CD14-positive monocyte (primary cell): ENCODE results near the gene CNDP2. TPM values are rescaled to one million over a fixed set of nuclear protein-coding genes. Genes with fewer than 3 reads are reported as not detected.

ENCODE experiments used
- DNase-seq, 3 donors: peaks; one replicate each; pipeline ENCODE4 v3.0.0-alpha.2; 2011 to 2022
- H2AFZ ChIP-seq: 2 replicates; pipeline ENCODE4 v1.6.0; 2012; ENCODE audit warnings: mild to moderate bottlenecking, low read depth, low read length, inconsistent platforms; ENCODE audit not compliant: insufficient read depth, poor library complexity, severe bottlenecking
- H3K27ac ChIP-seq, 2 donors: 1 replicate in 1 of 2; 2 replicates in 1 of 2; pipeline ENCODE4 v1.5.1; 2012 to 2013; ENCODE audit warnings: low read length in 2 of 2, control low read depth in 1 of 2, inconsistent platforms in 1 of 2, low read depth in 1 of 2, mild to moderate bottlenecking in 1 of 2
- H3K27me3 ChIP-seq, 2 donors: one replicate each; pipeline versions ENCODE4 v1.6.0 to v1.6.1; 2011 to 2013; ENCODE audit warnings: low read length in 2 of 2; ENCODE audit not compliant: control insufficient read depth in 2 of 2, insufficient read depth in 2 of 2
- H3K36me3 ChIP-seq, 2 donors: replicated peaks in 1 of 2; 1 replicate in 1 of 2; 2 replicates in 1 of 2; pipeline versions ENCODE4 v1.5.1 to v1.6.1; 2012 to 2013; ENCODE audit warnings: low read length in 2 of 2, control low read depth in 1 of 2, inconsistent platforms in 1 of 2, mild to moderate bottlenecking in 1 of 2; ENCODE audit not compliant: insufficient read depth in 2 of 2, control insufficient read depth in 1 of 2
- H3K4me1 ChIP-seq, 2 donors: 1 replicate in 1 of 2; 2 replicates in 1 of 2; pipeline versions ENCODE4 v1.5.1 to v1.6.1; 2012 to 2013; ENCODE audit warnings: low read length in 2 of 2, control low read depth in 1 of 2, inconsistent platforms in 1 of 2, mild to moderate bottlenecking in 1 of 2, moderate library complexity in 1 of 2; ENCODE audit not compliant: insufficient read depth in 2 of 2, control insufficient read depth in 1 of 2
- H3K4me2 ChIP-seq: replicated peaks from 2 replicates; pipeline ENCODE3; 2012; ENCODE audit warnings: low read length, moderate library complexity, mild to moderate bottlenecking; ENCODE audit not compliant: poor library complexity, severe bottlenecking; ENCODE audit errors: extremely low read depth
- H3K4me3 ChIP-seq, 3 experiments: fragments of 200-600 bp in 1 of 3; sonication (generic) in 1 of 3; replicated peaks in 1 of 3; 1 replicate in 2 of 3; 2 replicates in 1 of 3; pipeline ENCODE4 v1.5.1; 2011 to 2013; ENCODE audit warnings: low read length in 3 of 3, mild to moderate bottlenecking in 3 of 3, control low read depth in 2 of 3, low read depth in 2 of 3, inconsistent platforms in 1 of 3, moderate library complexity in 1 of 3
- H3K79me2 ChIP-seq: 2 replicates; pipeline ENCODE4 v1.6.0; 2012; ENCODE audit warnings: mild to moderate bottlenecking, control low read depth, inconsistent platforms, low read length, moderate library complexity; ENCODE audit not compliant: insufficient read depth
- H3K9ac ChIP-seq: 2 replicates; pipeline ENCODE4 v1.6.0; 2017; ENCODE audit warnings: low read length, mild to moderate bottlenecking; ENCODE audit not compliant: insufficient read depth, poor library complexity, severe bottlenecking
- H3K9me3 ChIP-seq, 2 donors: replicated peaks in 1 of 2; 1 replicate in 1 of 2; 2 replicates in 1 of 2; pipeline versions ENCODE4 v1.5.1 to v1.6.1; 2012 to 2013; ENCODE audit warnings: low read length in 2 of 2, control low read depth in 1 of 2; ENCODE audit not compliant: control insufficient read depth in 1 of 2, insufficient read depth in 1 of 2
- H4K20me1 ChIP-seq: 2 replicates; pipeline ENCODE4 v1.6.0; 2012; ENCODE audit warnings: mild to moderate bottlenecking, low read length, control low read depth, moderate library complexity; ENCODE audit not compliant: insufficient read depth
- H3K27ac Mint-ChIP-seq, 7 donors: one replicate each; pipeline ENCODE4 v1.8.0; 2020; ENCODE audit warnings: mild to moderate bottlenecking in 7 of 7, mixed read lengths in 7 of 7, moderate library complexity in 6 of 7, inconsistent platforms in 2 of 7
- H3K27me3 Mint-ChIP-seq, 3 donors: one replicate each; pipeline ENCODE4 v1.8.0; 2021 to 2022; ENCODE audit warnings: low read depth in 3 of 3, mild to moderate bottlenecking in 3 of 3, mixed read lengths in 3 of 3, moderate library complexity in 3 of 3, inconsistent platforms in 1 of 3
- H3K36me3 Mint-ChIP-seq, 2 donors: one replicate each; pipeline ENCODE4 v1.8.0; 2020; ENCODE audit warnings: mixed read lengths in 2 of 2, inconsistent platforms in 1 of 2, mild to moderate bottlenecking in 1 of 2
- H3K4me1 Mint-ChIP-seq: one replicate; pipeline ENCODE4 v1.8.0; 2020; ENCODE audit warnings: mild to moderate bottlenecking, mixed read lengths
- H3K4me3 Mint-ChIP-seq, 2 donors: one replicate each; pipeline ENCODE4 v1.8.0; 2020; ENCODE audit warnings: mild to moderate bottlenecking in 2 of 2, mixed read lengths in 2 of 2, moderate library complexity in 1 of 2
- H3K9me3 Mint-ChIP-seq, 7 donors: one replicate each; pipeline ENCODE4 v1.8.0; 2020 to 2022; ENCODE audit warnings: mixed read lengths in 7 of 7, mild to moderate bottlenecking in 6 of 7, moderate library complexity in 6 of 7, inconsistent platforms in 2 of 7
- CTCF ChIP-seq: fragments of 200-600 bp; IDR thresholded peaks from one replicate; pipeline ENCODE4 v1.8.0; 2022; ENCODE audit warnings: antibody characterized with exemption, mild to moderate bottlenecking
- WGBS: methylation state at CpG from one replicate; pipeline ENCODE4 v1.1.5; 2013; ENCODE audit warnings: missing lambda C conversion rate; ENCODE audit not compliant: insufficient coverage; 5-methylcytosine and 5-hydroxymethylcytosine counted together
- intact Hi-C, 2 donors: fragments of 100-400 bp; cut with micrococcal nuclease; formaldehyde crosslinking; loops; one replicate each; pipeline versions ENCODE4 v1.15.0 to v1.15.1; 2023
- polyA plus RNA-seq, 3 donors: library from polyadenylated mRNA; depleted of rRNA in 1 of 3; unstranded in 2 of 3; stranded (reverse) in 1 of 3; fragments of 300-500 nt in 2 of 3; fragments of >200 nt in 1 of 3; fragmentation: Illumina TruSeq in 2 of 3; gene quantifications; 1 replicate in 2 of 3; 2 replicates in 1 of 3; pipeline ENCODE4 v1.2.3, GENCODE V29; 2012 to 2021

Gene CNDP2
- polyA plus RNA-seq, 3 donors = 103 to 186 (median 122) TPM

GRCh38 chr18:74451148-74451547 lies 45.0 kb upstream of the CNDP2 start:
- WGBS = 89% methylated on average over 11 of the region's 11 CpGs
- intact Hi-C loops = no loop called here
- H3K27me3 Mint-ChIP-seq = peaks cover 31 to 35% (median 33%) of the 10 kb centered on the region in 3 donors
- no peak overlapping the region for H3K27ac Mint-ChIP-seq
- H3K79me2 ChIP-seq = no peaks in the 10 kb centered on the region
- H3K9me3 Mint-ChIP-seq = peaks cover 0 to 2% (median 0%) of the 10 kb centered on the region in 7 donors
- no peak overlapping the region for H3K4me3 ChIP-seq
- no peak overlapping the region for H3K9ac ChIP-seq
- H3K36me3 Mint-ChIP-seq = no peaks in the 10 kb centered on the region
- no peaks in the 10 kb centered on the region for H3K4me1 Mint-ChIP-seq
- H3K4me3 Mint-ChIP-seq = no peak overlapping the region
- no peaks in the 10 kb centered on the region for H3K36me3 ChIP-seq
- no peak overlapping the region for H2AFZ ChIP-seq
- H4K20me1 ChIP-seq = no peaks in the 10 kb centered on the region
- peaks cover under 1 to 1% of the 10 kb centered on the region in 2 donors for H3K4me1 ChIP-seq
- DNase-seq = no peak
- peaks cover 0 to 3% of the 10 kb centered on the region in 2 donors for H3K9me3 ChIP-seq
- H3K27me3 ChIP-seq = peaks cover 15 to 29% of the 10 kb centered on the region in 2 donors
- TF ChIP-seq CTCF = no peak
- H3K27ac ChIP-seq = no peak overlapping the region
- no peak overlapping the region for H3K4me2 ChIP-seq

GRCh38 chr18:74453016-74453566 lies 43.1 kb upstream of the CNDP2 start:
- Histone ChIP-seq H3K27me3 (peaks cover 24 to 45% of the 10 kb centered on the region in 2 donors), H3K9ac (no peak overlapping the region), H3K4me2 (no peak overlapping the region), H4K20me1 (no peaks in the 10 kb centered on the region), H2AFZ (no peak overlapping the region), H3K4me1 (peaks cover 6 to 9% of the 10 kb centered on the region in 2 donors), H3K4me3 (no peak overlapping the region), H3K27ac (no peak overlapping the region), H3K36me3 (no peaks in the 10 kb centered on the region), H3K79me2 (no peaks in the 10 kb centered on the region), H3K9me3 (peaks cover 0 to 14% of the 10 kb centered on the region in 2 donors)
- peaks cover 45 to 52% (median 47%) of the 10 kb centered on the region in 3 donors for H3K27me3 Mint-ChIP-seq
- peaks cover 4 to 6% of the 10 kb centered on the region in 2 donors for H3K36me3 Mint-ChIP-seq
- intact Hi-C loops = no loop called here
- peaks cover 0 to 7% (median 5%) of the 10 kb centered on the region in 7 donors for H3K9me3 Mint-ChIP-seq
- H3K4me3 Mint-ChIP-seq = no peak overlapping the region
- WGBS = 92% methylated on average over 7 of the region's 7 CpGs
- TF ChIP-seq CTCF = no peak
- H3K4me1 Mint-ChIP-seq = peaks cover 4% of the 10 kb centered on the region
- no peak overlapping the region for H3K27ac Mint-ChIP-seq
- DNase-seq = no peak
